ENCODE measurements around the gene SMG6.
"Not testable (repeated sequence)": the region's sequence is repeated elsewhere in the genome, so short reads cannot be mapped to it uniquely, and the experiment has no call there.

Gene SMG6

DNA sequence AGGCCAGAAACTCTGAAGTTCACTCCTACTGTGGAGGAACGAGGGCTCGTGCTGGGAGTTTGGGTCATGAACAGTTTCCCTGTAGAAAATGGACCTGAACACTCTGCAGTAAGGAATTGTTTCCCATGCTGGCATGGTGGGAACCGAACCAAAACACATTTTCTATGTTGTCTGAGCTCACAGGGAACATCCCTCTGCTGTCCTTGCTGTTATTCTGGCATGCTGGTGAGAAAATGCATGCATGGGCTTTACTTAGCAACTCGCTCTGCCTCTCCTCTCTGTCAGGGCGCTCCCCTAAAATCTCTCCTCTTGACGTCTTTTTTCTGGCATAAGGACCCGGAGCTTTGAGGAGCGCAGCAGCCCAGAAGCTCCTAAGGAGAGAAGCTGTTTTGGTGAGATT lies 283.9 kb downstream of the SMG6 start:
- DNase-seq: no peak

DNA sequence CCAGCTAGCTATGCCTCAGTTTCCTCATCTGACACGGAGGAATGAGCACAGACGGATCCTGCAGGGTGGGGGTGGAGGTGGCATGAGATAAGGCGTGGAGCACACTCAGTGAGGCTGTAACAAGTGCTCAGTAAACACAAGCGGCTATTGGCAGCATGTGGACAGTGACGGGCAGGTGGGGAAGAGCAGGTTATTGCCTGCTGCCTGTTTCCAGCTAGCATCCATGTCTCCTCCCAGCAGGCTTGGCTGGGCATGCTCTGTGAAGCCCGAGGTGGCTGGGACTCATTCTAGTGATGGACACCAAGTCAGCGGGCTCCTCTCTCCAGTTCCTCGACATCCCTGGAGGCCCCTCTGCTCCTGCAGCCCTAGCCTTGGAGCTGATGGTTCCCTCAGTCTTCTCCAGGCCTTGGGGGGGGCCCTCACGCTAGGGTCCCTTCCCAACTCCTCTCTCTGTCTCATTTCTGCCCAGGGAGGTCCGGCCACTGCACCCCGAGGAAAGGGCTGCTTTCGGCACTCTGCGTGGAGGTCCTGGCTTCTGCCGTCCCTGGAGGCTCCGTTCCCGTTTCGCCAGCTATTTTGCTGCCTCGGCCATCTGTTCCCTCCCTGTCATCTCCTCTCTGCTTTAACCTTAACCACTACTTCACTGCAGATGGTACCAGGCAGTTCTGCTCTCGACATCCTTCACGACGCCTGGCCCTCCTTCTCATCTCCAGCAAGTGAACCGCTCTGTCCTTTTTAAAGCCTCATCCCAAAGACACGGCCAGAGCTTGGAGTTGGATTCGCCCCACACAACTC lies 284.7 kb downstream of the SMG6 start:
- peak; percentile 7 for DNase-seq

DNA sequence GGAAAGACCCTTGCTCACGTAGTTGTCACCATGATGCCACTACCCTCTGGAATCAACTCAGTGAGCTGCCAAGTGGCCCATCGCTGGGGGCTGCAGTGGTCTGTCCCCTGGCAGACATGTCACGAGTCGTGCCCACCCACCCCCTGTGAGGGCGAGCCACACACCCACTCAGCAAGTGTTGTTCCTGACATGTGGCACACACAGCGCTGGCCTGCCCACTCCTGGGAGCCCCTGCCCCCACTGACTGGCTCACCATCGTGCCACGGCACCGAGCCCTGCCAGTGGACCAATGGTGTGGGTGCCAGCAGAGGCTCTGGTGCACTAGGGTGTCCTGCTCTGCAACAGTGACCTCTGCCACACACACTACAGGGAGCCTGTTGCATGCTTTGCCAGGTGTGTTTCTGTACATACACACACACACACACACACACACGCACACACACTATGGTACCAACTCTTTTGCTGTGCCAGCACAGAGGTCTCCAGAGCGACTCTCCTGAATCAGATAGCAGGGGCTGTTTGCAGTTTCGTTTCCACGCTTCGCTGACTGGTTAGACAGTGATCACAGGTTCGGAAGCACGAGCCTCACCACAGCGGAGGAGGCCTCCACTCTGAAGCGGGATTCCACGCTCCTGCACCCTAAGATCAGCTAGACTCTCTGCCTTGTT lies 286.2 kb downstream of the SMG6 start:
- no peak for DNase-seq

DNA sequence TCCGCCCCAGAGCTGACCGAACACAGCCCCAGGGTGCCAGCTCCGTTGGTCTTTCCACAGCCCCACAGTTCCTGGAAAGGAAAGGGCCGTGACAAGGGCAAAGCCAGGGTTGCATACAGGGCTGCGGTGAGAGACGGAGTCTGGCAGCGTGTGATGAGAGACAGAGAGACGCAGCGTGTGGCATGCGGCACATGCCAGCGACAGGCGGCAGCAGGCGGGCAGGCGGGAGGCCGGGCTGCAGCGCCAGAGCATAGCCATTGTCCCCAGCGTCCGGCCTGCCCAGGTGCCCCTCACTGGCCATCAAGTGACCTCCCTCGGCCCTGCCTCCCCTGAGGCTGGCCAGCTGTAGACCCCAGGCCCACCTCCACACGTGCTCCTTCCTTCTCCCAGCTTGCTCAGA lies 287.1 kb downstream of the SMG6 start:
- DNase-seq: no peak

DNA sequence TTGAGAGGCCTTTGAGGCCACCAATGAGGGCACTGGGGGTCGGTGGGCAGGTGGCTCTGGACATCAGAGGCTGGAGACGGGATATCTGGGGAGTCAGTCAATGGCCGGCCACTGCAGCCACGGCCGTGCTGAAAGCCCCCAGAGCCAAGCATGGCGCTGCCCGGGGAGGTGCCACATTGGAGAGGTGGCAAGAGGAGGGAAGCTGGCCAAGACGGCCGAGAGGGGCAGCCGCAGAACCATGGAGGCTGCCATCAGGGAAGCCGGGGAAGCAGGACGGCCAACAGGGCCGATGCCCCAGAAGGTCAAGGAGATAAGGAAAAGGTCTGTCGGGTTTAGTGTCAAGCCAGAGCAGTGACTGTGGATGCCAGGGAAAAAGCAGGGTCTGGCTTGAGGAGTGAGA lies 288.3 kb downstream of the SMG6 start:
- DNase-seq: no peak

DNA sequence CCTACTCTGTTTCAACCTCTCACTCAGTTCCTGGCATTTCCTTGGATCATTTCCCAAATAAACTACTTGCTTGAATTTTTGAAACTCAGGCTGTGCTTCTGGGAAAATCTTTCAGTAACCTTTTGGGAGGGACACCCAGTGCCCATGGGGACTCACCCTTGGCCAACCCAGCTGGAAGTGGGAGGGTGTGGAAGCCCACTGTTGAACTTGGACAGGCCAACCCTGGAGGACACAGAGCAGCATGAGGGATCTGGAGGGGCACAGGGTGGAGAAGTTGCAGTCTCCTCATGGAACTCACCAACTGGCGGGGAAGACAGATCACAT lies 289.6 kb downstream of the SMG6 start:
- no peak for DNase-seq

DNA sequence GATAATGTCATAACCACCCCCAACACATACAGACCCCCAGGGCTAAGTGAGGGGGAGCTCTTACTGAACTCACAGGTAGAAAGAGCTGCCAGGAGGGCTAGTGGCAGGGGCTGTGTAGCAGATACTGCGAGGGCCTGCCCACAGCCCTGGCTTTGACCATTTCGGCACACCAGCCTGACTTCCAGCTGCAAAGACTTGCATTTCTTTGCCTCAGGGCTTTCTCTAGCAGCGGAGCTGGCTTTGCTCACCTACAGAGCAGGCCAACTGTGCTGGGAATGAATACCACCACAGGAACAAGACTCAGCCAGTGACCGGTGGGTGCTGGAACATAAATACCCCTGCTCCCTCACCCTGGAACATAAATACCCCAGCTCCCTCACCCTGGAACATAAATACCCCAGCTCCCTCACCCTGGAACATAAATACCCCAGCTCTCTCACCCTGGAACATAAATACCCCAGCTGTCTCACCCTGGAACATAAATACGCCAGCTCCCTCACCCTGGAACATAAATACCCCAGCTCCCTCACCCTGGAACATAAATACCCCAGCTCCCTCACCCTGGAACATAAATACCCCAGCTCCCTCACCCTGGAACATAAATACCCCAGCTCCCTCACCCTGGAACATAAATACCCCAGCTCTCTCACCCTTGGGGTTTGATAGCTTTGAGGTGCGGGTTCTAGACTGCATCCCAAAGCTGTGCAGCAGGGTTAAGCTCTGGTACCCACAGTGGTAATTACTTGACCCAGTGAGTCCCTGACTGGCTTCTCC lies 290.2 kb downstream of the SMG6 start:
- not testable (repeated sequence) for DNase-seq

DNA sequence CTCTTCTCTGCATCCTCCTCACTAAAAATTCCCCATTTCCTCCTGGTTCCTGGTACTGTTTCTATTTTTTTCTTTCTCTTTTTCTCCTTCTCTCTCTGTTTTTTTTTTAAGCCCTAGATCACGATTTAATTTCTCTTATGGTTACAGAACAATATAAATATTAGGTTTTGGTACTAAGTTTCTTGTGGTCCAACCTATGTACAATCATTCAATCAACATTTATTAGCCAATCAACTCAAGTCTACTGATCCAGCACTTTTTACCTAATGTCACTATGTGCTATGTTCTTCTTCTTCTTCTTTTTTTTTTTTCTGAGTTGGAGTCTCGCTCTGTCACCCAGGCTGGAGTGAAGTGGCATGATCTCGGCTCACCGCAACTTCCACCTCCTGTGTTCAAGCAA lies 291.1 kb downstream of the SMG6 start:
- no peak for DNase-seq

DNA sequence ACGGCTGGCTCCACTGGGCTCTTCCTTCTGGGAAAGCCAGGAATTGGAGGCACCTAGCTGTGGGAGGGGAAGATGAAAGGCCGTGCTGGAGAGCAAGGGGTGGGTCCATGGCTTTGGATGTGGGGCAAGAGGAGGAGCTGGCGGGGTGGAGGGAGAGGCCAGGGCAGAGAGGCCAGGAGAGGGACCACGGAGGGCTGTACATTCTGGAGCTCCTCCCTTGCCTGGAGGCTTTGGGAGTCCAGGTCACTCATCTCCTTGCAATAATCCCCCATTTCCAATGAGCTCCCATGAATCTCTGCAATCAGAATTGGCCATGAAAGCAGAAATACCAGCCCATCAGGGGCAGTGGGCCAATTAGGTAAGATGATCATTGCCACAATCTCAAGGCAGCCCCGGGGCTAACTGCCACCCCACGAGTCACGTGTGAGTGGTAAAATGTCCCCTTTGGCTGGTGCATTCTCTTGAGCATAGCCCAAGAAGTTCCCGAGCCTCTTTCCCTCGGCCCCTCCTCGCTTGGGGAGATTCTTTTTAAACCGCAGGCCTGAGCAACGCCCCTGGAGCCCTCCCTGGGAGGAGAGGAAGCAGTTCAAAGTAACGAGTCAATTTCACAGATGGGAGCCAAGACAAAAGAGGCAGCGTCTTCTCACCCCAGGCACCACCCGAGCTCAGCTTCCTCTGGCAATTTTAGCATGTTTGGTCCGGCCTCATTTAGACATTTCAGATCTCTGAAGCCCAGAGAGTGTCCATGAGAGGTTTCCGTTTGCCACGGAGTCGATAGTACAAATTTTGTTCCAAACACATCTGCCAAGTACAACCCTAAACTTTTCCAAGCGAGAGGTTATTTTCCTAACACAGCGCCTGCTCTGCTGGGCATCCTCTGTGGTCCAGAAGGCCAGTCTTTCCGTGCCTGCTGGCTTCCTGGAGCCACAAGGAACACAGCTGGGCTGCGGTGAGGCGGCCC lies 291.9 kb downstream of the SMG6 start:
- no peak for DNase-seq

Measured in DMS153 (cell line).